Ishikawa (cell line): ENCODE measurements around the gene PRPF18.

Source experiments
- FOXM1 ChIP-seq: IDR thresholded peaks from 2 replicates; pipeline ENCODE4 v1.6.1; 2012; ENCODE audit warnings: low read depth, borderline replicate concordance
- MAX ChIP-seq: IDR thresholded peaks from 2 replicates; pipeline ENCODE4 v1.6.1; 2012
- RAD21 ChIP-seq: IDR thresholded peaks from 2 replicates; pipeline ENCODE4 v1.6.1; 2012; ENCODE audit warnings: low read depth

- TF ChIP-seq FOXM1, result no peak
- no peak for TF ChIP-seq MAX
- TF ChIP-seq RAD21, result no peak
Measured at GRCh38 chr10:13665516-13666262, 78.9 kb downstream of the PRPF18 start.
